Fibroblast of the conjunctiva (primary cell): ENCODE data around the gene SCN9A.
A peak's percentile ranks its signal among the peaks of the same experiment; 100 is the strongest.
"Not testable (repeated sequence)": the region's sequence is repeated elsewhere in the genome, so short reads cannot be mapped to it uniquely, and the experiment has no call there.

Experiments used
- DNase-seq: peaks from one replicate; pipeline ENCODE4 v3.0.0-alpha.2; 2010; ENCODE audit warnings: low read depth

SCN9A gene

DNA sequence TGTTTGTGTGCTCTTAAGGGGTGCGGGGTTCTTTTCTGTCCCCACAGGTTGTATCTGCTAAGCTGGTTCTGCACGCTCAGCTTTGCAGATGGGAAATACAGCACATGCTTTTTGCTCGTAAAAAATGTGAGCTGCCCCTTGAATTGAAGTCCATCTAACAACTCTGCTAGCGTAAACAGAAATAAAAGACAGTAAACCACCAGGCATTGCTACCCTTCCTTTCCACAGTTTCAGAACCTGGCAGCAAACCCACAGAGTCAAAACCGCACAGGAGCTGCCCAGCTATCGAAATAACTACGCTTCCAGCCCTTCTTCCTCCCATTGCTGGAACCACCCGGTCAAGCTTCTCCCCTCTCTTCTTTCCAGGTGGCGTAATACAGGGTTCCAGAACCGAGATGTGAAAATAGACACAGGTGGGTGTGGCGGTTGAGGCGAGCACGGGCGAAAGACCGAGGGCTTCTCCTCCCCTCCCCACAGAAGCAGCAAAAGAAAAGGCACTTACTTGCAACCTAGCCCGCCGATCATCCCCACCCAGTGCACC is 479 bp downstream of the SCN9A start:
- no peak for DNase-seq

GRCh38 chr2:166373951-166374350 is 1.8 kb downstream of the SCN9A start:
- DNase-seq, result peak; percentile 61

DNA sequence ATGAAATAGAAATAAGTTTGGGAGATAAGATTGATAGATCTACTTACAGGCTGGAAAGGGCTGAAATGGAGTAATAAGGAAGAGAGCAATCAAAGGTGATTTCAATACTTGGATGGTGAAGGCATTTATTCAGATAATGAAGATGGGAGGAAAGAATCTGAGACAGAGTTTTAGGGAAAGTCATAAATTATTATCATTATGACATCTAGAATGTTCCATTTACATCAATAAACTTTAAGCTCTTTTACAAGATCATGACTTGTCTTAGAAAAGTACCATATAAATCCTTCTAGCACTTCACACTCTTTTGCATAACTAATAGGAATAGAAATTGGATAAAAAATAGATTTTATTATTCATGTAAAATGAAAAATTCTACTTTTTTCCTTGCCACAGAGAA is 2.2 kb downstream of the SCN9A start:
- no peak for DNase-seq

- DNase-seq, result no peak
Observed at GRCh38 chr2:166373105-166373504, 2.6 kb downstream of the SCN9A start.

DNA sequence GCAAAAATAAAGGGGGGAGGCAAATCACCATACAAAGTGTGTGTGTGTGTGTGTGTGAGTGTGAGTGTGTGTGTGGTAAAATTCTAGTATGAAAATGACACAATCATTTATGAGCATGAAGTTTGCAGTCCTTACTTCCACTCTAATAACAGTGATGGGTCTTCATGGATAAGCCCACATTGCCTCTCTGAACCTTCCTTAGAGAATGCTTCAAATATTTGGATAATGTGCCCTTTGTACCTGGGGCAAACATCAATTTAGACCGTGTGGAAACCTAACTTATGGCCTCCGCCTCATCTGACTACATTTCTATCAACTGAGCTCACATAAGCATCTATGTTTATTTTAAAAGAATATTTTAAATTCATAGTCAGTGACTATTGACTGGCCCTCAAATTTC is 3.7 kb downstream of the SCN9A start:
- no peak for DNase-seq

DNA sequence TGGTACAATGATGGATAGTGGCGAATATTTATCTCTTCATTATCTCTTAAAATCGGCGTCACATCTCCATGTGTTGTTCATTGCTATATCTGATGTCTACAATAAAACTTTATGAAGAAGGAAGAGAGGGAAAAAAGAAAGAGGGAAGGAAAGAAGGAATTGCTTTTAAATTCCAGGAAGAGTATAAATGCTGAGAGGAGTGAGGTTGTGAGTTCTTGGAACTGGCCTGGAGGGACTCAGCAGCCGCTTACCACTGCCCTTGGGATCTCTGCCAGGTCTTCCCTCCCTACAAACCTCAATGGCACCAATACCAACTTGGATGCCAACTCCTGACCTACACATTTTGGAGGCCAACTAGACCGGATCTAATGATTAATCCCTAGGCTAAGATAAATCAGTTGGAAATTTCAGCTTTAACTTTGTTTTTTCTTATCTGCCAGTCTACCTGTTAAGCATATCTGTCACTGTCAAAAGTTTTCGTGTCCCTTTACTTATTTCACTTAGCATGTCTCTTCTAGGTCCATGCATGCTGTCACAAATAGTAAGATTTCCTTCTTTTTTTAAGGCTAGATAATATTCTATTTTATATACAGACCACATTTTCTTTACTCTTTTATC is 9.8 kb downstream of the SCN9A start:
- DNase-seq, result no peak

GRCh38 chr2:166365239-166365638 is 10.5 kb downstream of the SCN9A start:
- no peak for DNase-seq

- no peak for DNase-seq
Observed at GRCh38 chr2:166364476-166365161, 11.1 kb downstream of the SCN9A start.

GRCh38 chr2:166361351-166362153 is 14.2 kb downstream of the SCN9A start:
- peak; percentile 46 for DNase-seq

GRCh38 chr2:166360906-166361305 is 14.8 kb downstream of the SCN9A start:
- DNase-seq, result no peak

GRCh38 chr2:166360426-166360825 is 15.3 kb downstream of the SCN9A start:
- no peak for DNase-seq

GRCh38 chr2:166357950-166358321 is 17.8 kb downstream of the SCN9A start:
- DNase-seq, result not testable (repeated sequence)

GRCh38 chr2:166357068-166357949 is 18.4 kb downstream of the SCN9A start:
- DNase-seq, result no peak

DNA sequence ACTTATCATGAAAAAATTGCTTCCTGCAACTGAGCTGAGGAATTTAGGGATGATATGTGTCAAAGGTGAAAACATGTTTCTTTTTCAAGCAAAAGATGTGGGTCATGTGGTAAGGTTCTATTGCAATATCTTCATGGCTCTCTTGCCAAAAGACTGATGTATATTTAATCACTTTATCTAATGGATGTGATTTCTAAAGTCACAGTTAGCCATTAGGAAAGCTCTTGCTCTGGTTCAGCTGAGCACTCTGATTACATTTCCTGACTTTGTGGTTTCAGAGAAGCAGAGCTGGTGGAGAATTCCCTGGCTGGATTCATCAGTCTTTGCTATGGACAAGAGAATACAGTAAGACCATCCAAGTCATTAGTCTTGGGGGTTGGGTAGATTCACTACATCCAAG is 24.4 kb downstream of the SCN9A start:
- no peak for DNase-seq

- no peak for DNase-seq
Observed at GRCh38 chr2:166350525-166350924, 25.2 kb downstream of the SCN9A start.

DNA sequence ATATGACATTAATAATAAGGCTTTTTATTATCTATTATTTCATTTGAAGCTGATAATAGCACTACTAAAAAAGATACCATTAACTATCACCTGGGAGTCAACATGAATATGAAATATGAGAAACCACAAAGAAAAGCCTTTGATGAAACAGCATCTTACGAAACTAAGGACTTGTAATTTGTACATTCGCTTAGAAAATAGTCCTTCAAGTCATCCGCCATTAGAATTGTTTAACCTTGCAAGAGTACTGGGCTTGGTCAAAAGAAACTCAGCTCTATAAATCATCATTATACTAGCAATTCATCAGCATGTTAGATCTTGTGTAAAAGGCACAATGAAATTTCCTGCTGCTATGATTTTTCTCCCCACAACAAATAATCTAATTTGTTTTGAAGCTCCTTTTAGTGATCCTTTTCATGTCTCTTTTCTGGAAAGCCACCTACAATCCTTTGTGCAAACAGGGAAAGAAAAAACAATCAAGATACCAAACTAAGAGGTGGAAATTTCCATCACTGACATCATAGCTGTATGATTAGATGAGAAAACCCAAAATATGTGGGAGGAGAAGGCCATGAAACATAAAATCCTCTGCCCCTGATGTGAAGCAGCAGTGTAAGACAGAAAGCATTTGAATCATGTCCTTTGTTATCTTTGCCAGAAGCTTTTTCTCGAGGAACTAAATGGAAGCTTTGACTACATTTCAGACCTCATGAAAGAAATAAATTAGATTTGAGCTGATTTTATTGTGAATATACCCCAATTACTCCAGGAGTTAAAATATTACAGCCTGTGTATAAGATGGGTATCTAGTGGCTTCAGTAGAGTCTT is 31.2 kb downstream of the SCN9A start:
- peak; percentile 22 for DNase-seq

DNA sequence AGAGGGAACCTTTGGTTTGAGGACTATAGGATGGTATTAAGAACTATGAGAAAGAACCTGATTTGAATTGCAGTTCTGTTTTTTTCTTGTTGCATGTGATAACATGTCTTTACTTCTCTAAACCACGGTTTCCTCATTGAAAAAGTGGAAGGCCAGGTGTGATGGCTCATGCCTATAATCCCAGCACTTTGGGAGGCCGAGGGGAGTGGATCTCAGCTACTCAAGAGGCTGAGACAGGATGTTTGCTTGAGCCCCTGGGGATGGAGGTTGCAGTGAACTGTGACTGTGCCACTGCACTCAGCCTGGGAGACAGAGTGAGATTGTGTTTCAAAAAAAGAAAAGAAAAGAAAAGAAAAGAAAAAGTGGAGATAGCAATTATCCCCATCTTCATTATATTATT is 32.3 kb downstream of the SCN9A start:
- no peak for DNase-seq

DNA sequence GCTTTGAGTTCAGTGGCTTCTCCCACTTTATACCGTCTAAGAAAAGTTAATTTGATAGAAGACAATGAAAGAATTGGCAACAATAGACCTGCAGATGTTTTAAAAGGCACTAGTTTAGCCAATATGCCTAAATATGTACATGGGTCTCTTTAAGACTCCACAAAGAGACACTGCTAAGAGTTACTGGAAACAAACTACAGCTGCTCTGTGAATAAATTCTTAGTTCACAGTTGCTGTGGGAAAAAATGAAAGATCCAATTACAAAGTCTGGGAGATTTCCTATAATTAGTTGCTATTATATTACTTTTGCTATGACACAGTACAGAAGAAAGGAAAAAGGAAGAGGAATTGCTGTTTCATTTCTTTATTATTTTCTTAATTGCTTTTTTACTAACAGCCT is 34.3 kb downstream of the SCN9A start:
- no peak for DNase-seq

- DNase-seq, result no peak
Observed at GRCh38 chr2:166338831-166339339, 36.9 kb downstream of the SCN9A start.

DNA sequence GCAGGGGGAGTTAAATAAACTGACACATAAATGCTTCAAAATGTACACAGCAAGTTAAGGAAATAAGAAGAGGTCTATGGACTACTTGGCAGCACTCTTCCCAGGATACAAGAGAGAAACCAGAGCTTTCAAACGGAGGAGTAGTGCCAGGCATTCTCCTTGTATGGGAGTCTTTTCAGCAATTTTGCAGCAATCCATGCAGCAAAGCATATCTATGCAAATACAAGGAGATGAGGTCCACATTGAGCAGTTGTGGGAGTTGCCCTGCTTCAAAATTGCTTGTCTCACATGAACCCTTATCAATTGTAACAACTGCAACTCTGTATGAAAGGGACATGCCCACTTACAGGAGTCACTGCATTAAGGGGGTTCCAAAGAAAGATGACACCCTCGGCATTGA is 37.8 kb downstream of the SCN9A start:
- DNase-seq, result no peak

GRCh38 chr2:166335284-166335683 is 40.5 kb downstream of the SCN9A start:
- no peak for DNase-seq
